Gastroesophageal sphincter (tissue), 3 donors: Measurements from ENCODE around the gene ABAT.

ENCODE experiments used
- CTCF ChIP-seq, 4 experiments: fragments of 200-600 bp in 2 of 4; fragments of 450-650 bp in 2 of 4; sonication (generic) in 1 of 4; IDR thresholded peaks; one replicate each; pipeline ENCODE4 v1.5.1; 2017 to 2019; ENCODE audit warnings: antibody characterized with exemption in 4 of 4, mild to moderate bottlenecking in 2 of 4, moderate library complexity in 2 of 4
- POLR2A ChIP-seq, 2 donors: fragments of 450-650 bp; IDR thresholded peaks; one replicate each; pipeline ENCODE4 v1.6.1; 2017; ENCODE audit warnings: antibody characterized with exemption in 2 of 2, mild to moderate bottlenecking in 2 of 2, moderate library complexity in 1 of 2

- no peak for TF ChIP-seq CTCF (IDR thresholded peaks at IDR 0.05)
- TF ChIP-seq POLR2A (IDR thresholded peaks at IDR 0.05), result no peak
Observed at GRCh38 chr16:8739151-8739550, 64.7 kb downstream of the ABAT start.
